ENCODE data around the gene RNF25.

RNF25 gene

DNA sequence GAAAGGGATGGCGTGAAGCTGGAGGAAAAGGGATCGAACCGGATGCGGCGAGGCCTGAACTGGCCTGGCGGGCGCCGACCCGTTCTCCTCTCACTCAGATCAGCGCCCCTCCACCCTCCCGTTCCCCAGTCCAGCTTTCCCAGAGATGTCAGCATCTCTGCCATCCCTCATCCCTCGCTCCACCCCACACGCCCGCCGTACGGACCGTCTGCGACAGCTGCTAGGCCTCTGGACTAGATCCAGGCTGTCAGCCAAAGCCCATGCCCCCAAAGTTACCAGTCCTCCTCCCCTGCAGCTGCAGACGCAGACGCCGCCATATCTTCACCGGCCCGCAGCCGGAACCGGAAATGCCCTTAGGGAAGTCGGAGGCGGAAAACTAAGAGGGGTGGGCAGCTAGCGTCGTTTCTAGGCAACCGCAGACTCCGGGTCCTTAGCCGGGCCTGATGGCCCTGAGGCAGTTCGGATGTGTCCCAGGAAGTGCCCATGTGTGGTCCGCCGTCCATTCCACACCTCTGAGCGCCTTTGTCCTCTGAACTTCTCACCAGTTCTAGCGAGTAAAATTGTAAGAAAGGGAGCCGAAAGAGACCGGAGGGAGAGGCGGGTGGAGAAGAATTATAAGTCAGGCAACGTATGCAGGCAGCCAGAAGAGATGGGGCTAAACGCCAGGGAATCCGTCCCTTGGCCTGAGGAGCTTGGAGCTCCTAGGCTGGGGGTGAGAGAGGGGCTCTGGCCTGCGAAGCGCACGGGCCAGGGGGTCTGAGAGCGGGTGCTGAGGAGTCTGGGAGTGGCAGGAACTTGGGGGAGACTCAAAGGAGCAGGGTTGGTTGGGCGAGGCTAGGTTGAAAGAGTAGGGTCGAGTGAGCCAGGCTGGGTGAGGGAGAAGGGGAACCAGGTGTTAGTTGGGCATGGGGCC, at the start of gene RNF25, which contains the start of gene STK36:
TSS of gene RNF25 (minus strand) at position 349 of the 913 bp plus-strand sequence. CDS start at position 317, 32 bp downstream.
TSS of gene STK36 (plus strand) at position 433 of the 913 bp plus-strand sequence. CDS start 744 bp downstream, outside the sequence.
- peak; percentile 68 for DNase-seq (ENCODE audit: extremely low read depth, low read depth)
- TF ChIP-seq, protein P1, sequence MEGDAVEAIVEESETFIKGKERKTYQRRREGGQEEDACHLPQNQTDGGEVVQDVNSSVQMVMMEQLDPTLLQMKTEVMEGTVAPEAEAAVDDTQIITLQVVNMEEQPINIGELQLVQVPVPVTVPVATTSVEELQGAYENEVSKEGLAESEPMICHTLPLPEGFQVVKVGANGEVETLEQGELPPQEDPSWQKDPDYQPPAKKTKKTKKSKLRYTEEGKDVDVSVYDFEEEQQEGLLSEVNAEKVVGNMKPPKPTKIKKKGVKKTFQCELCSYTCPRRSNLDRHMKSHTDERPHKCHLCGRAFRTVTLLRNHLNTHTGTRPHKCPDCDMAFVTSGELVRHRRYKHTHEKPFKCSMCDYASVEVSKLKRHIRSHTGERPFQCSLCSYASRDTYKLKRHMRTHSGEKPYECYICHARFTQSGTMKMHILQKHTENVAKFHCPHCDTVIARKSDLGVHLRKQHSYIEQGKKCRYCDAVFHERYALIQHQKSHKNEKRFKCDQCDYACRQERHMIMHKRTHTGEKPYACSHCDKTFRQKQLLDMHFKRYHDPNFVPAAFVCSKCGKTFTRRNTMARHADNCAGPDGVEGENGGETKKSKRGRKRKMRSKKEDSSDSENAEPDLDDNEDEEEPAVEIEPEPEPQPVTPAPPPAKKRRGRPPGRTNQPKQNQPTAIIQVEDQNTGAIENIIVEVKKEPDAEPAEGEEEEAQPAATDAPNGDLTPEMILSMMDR (IDR thresholded peaks at IDR 0.05; ENCODE audit: low read depth, low read length), result no peak

DNA sequence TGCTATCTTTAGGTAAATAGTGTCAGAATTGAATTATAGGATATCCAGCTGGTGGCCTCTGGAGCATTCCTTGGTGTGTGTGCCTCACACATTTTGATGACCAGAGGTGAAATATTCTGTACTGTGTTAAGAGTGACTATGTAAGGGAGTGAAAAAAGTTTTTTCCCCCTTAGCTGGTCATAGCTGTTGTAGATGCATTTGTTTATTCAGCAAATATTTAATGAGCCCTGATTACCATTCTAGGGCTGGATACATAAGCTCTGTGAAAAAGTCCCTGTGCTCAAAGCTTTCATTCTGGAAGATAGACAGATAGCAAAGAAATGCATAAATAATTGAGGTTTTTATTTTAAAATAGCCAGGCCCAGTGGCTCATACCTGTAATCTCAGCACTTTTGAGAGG, 49.7 kb upstream of the RNF25 start:
- DNase-seq (ENCODE audit: extremely low read depth, low read depth), result no peak
- TF ChIP-seq, protein P1 (IDR thresholded peaks at IDR 0.05; ENCODE audit: low read depth, low read length), result no peak

DNA sequence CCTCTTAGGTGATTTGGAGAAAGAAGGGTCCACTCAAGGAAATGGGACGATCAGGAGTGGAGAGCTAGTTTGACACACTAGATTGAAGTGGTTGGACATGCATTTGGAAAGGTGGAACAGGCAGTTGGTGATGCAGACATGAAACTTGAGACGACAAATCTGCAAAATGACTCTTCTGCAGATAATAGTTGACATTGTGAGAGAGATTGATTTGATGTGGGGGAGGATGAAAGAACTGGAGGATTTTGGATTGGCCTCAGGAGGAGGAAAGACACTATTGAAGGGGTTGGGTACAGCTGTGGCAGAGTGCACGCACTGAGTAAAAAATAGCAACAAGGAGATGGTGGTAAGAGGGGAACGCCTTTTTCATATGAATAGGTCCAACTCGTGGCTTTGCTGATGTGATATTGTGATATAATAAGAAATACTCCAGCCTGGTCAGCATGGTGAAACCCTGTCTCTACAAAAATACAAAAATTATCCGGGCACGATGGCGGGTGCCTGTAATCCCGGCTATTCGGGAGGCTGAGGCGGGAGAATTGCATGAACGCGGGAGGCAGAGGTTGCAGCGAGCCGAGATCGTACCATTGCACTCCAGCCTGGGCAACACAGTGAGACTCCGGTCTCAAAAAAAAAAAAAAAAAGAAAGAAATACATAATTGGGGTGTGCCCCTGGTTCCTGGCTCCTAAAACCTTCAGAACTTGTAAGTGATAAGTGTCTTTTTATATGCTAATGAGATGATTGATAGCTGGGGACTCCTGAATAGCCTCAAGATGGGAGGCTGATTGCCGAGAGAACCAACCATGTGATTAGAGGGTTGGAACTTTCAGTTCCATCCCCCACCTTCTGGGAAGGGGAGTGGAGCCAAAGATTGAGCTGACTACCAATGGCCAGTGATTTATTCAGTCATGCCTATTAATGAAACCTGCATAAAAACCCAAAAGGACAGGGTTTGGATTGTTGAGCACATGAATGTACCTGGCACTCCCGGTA, 48.5 kb upstream of the RNF25 start:
- no peak for DNase-seq (ENCODE audit: extremely low read depth, low read depth)
- TF ChIP-seq, protein P1 (IDR thresholded peaks at IDR 0.05; ENCODE audit: low read depth, low read length), result no peak

DNA sequence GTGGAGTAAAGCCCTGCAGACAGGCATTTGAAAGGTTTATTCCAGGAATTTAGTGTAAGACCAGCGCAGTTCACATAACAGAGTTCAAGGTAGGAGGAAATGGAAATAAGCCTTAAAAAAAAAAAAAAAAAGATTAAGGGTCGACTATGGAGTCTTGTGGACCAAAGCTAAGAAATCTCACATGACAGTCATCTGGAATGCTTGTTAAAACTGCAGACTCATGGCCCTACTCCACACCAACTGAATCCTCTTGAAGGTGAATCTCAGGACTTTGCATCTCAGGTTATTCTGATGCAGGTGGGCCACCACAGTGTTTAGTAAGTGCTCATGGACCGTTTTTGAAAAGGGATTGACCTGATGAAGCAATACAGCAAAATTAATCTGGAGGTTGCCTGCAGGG, 47.7 kb upstream of the RNF25 start:
- DNase-seq (ENCODE audit: extremely low read depth, low read depth), result no peak
- TF ChIP-seq, protein P1 (IDR thresholded peaks at IDR 0.05; ENCODE audit: low read depth, low read length), result no peak

GRCh38 chr2:218718058-218718457, 46.3 kb upstream of the RNF25 start:
- TF ChIP-seq, protein P1 (IDR thresholded peaks at IDR 0.05; ENCODE audit: low read depth, low read length), result no peak

DNA sequence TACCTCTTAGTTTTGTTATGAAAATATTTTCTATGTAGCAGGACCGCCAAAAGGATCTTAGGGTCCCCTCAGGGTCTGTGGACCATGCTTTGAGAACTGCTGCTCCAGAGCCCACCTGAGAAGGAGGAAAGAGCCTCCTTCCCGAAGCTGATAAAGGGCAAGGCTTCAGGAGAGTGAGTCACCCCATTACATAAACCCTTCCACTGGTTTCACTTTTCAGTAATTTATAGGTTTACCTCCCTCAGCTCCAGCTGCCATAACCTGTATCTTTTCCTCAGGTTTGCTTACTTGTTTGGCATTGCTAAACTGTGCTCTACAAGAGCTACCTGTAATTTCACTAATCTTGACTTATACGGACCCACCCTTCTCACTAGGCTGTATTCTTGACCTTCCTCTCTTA, 45.5 kb upstream of the RNF25 start:
- no peak for DNase-seq (ENCODE audit: extremely low read depth, low read depth)
- TF ChIP-seq, protein P1 (IDR thresholded peaks at IDR 0.05; ENCODE audit: low read depth, low read length), result no peak

More at GRCh38 chr2:218718058-218718457, 46.3 kb upstream of the RNF25 start:
- DNase-seq (ENCODE audit: extremely low read depth, low read depth), result no peak

Data from AG09319 (cell line).